GM21737 (cell line): ENCODE results near the gene RNF207.
A peak's percentile ranks its signal among the peaks of the same experiment; 100 is the strongest.

Source experiments
- ATAC-seq: cut with Tn5 transposase; IDR thresholded peaks from one replicate; pipeline ENCODE4 v1.9.1; 2021; ENCODE audit warnings: mild to moderate bottlenecking, moderate library complexity; ENCODE audit not compliant: unreplicated experiment

Gene RNF207

DNA sequence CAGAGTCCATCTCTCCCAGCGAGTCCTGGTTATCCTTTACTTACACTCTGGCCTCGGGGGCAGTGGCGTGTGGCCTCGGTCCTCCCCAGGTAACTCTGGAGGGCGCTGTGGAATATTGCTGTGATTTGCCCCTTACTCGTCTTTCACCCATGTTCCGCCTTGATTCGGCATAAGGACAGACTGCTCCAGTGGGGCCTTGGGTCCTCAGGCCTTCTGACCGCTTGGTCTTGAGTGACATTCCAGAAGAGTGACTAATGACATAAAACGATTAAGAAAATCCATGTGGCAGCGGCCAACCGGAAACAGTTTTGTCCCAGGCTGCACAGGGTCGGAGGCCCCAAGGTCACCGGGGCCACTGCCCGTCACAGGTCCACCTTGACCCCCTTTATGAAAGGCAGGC, 18.8 kb downstream of the RNF207 start:
- no peak for ATAC-seq

GRCh38 chr1:6225651-6226050, 19.7 kb downstream of the RNF207 start:
- ATAC-seq: no peak

- ATAC-seq: no peak
Measured at GRCh38 chr1:6233376-6233775, 27.5 kb downstream of the RNF207 start.

DNA sequence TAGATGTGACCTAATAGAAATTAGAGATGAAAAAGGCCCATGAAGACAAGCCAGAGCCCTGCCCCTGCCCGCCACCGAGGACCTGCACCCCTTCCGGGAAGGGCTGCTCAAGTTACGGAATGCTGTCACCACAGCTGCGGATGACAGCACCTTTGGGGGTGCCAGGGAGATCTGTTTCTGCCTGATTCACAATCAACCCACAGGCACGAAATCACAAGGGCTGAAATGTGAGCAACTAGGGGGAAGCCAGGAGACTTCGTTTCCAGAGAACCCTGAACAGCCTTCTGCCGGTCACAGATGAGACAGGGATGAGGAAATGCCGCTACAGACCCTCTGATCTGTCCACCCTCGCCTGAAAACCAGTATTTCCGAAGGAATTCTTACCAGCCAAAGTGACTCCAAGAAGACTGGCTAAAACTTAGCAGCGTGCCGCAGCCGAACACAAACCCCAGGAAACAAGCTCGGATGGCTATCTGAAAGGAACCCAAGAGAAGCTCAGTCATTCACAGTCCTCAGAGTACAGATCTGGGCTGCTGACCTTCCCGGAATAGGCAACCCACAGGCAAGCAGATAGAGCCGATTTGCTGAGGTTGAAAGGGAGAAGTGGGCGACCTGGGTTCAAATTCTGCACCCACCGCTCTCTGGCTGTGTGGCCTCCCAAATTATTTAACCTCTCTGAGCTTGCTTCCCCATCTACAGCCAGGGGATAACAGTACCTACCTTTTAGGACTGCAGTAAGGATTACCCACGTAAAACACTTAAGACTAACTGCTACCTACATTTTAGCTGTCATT, 28.8 kb downstream of the RNF207 start:
- no peak for ATAC-seq

GRCh38 chr1:6235296-6235677, 29.4 kb downstream of the RNF207 start:
- ATAC-seq: peak; percentile 14

- ATAC-seq: no peak
Measured at GRCh38 chr1:6237093-6237492, 31.2 kb downstream of the RNF207 start.

DNA sequence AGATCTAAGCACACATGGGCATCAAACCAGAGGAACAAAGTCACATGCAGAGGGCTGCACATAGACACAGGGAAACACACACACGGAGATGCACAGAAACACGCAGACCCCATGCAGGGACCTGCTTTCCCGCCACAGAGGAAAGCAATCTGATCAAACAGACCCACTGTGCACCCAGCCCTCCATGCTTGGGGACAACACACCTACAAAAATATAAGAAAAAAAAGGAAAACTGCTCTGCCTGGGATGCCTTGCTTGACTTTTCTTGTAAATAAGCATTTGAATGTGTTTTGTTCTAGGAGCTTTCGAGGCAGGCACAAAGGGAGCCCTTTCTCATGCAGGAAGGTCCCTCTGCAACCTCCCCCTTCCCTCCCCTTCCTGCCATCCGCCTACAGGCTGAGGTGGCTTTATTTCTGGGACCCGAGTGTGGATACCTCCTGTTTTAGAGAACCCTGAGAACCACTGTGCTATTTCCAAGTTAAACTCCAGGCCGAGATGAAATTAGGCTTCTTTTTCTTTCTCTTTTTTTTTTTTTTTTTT, 33.4 kb downstream of the RNF207 start:
- no peak for ATAC-seq

- ATAC-seq: no peak
Measured at GRCh38 chr1:6239950-6240768, 34.2 kb downstream of the RNF207 start.

GRCh38 chr1:6241107-6241886, 35.4 kb downstream of the RNF207 start:
- no peak for ATAC-seq

GRCh38 chr1:6241887-6242740, 36.2 kb downstream of the RNF207 start:
- no peak for ATAC-seq

DNA sequence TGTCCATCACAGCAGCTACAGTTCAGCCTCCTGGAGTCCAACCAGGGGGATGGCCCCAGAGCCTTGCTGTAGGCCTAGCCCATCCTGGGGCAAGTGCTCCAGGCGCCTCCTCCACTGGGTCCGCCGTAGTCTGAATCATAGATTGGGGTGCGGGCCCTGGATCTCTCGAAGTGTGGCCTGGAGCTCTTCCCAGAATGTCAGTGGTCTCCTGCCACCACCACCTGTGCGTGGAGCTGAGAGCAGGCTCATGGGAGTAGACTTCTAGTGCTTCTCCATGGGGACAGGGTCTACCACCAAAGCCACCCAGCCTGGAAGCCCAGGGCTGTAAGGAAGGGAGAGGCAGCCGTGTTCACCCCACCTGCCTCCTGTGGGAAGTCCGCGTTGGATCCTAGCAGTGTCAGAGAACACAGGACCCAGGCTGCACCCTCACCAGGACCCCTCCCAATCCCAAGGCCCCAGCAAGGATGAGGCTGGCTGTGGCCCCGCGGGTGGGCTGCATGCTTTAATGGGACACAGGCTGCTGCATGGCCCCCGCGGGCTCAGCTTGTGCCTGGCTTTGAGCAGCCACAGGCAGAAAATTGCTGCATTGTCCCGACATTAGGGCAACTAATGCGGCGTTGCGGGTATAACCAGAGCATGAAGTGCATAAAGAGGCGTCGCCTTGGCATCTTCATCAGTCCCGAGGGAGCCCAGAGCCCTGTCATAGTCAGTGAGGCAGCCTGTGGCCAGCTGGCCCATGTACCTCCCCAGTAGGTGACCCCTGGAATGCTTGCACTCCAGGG, 37.3 kb downstream of the RNF207 start:
- ATAC-seq: no peak

- no peak for ATAC-seq
Measured at GRCh38 chr1:6243993-6244392, 38.1 kb downstream of the RNF207 start, which contains the start of gene HES3. Gene HES3, plus strand, starts transcription at chr1:6244179. Its CDS starts 187 bp downstream, at chr1:6244366.

- ATAC-seq: no peak
Measured at GRCh38 chr1:6244401-6245049, 38.6 kb downstream of the RNF207 start.

GRCh38 chr1:6245086-6245868, 39.4 kb downstream of the RNF207 start:
- no peak for ATAC-seq

DNA sequence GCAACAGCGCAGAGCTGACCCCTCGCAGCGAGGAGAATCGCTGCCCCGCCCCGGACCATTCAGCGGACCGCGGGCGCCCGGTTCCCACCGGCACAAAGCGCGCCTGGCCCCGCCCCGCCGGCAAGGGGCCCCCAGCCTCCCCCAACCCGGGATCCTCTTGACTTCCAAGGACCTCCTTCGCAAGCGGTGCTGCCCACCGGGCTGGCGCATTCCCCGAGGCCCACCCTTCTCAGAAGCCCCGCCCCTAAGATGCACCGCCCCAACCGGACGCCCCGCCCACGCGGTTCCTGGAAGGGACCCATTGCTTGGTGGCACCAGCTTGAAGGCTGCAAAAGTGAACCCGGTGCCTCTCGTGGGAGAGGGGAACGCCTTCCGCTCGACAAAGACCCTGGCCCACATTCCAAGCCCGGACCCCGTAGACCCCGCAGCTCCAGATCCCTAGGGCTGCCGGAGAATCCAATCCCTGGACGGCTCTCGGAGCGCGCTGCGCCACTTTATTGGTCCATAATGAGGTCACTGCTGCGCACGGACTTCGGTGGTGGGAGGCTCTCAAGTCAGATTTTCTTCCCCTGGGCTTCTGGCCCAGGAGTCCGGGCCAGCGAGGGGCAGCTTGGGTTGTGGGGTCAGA, 40.1 kb downstream of the RNF207 start:
- no peak for ATAC-seq

- no peak for ATAC-seq
Measured at GRCh38 chr1:6246497-6247467, 40.9 kb downstream of the RNF207 start.
